HG03439 (cell line): ENCODE data around the gene KIT.

Experiments used
- ATAC-seq: cut with Tn5 transposase; IDR thresholded peaks from one replicate; pipeline ENCODE4 v1.9.1; 2021; ENCODE audit warnings: mild to moderate bottlenecking, moderate library complexity; ENCODE audit not compliant: unreplicated experiment

KIT gene

GRCh38 chr4:54659749-54660535 lies 2.2 kb downstream of the KIT start:
- ATAC-seq, result no peak

DNA sequence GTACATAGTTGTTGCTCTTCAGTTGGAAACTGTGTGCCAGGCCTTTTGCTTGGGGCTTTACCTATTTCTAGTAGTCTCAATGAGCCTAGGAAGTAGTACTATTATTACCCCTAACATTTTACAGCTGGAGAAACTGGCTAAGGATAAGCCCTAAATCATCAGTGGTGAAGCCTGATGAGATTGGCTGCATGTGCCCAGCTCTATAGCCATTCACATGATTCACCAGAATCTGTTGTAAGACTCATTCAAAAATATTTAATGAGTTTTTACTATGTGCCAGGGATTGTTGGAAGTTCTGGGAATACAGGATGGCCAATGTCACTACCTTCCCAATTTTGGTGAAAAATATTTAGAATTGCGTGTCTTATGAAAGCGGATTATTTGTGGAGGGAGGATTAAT lies 2.8 kb downstream of the KIT start:
- no peak for ATAC-seq

DNA sequence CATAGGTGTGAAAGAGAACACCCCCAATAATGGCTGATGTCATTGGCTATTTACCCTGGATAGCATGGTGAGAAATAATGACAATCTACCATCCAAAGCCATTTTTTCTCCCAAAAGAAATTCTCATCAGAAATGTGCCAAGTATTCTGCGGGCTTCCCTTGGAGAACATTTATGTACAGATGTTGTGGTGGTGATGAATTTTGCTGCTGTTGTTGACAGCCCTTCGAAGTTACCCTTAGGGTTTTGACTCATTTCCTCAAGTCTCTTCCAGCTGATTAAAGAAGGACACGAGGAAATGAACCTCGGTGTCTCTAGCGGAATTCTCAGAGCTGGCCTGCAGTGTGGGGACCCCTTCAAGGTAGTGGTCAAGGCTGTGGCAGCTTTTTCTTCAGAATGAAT lies 3.4 kb downstream of the KIT start:
- ATAC-seq, result no peak

DNA sequence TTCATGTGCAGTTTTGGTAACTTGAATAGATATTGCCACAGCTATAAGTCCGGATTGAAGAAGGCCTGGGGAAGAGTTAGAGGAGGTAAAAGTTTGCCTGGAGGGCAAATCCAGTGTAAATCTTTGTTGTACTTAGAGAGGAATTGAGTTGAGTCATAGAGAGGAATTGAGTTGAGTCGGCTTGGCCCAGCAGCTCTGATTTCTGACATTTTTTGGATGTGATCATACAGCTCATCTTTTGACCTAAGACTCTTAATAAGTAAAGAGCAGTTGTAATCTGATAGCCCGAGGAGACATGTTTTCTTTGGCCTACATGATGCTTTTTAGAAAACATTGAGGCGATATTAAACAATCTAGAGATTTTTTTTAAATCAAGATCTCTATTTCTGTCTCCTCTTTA lies 3.9 kb downstream of the KIT start:
- ATAC-seq, result no peak

DNA sequence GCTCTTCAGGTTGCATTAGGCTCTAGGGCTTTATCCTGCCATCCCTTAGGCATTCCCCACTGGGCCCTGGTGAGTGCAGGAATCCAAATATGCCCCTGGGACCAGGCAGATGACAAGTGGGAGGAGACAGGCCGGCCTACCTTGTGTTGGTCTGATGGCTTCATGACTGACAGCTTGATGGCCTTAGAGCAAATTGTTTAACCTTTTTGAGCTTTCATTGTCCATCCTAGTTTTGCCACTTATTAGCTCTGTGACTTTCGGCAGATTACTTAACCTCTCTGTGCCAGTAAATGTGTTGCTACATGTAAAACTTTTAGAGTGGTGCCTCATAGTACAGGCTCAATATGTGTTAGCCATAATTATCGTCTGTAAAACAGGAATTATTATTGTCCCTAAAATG lies 4.4 kb downstream of the KIT start:
- ATAC-seq, result no peak

DNA sequence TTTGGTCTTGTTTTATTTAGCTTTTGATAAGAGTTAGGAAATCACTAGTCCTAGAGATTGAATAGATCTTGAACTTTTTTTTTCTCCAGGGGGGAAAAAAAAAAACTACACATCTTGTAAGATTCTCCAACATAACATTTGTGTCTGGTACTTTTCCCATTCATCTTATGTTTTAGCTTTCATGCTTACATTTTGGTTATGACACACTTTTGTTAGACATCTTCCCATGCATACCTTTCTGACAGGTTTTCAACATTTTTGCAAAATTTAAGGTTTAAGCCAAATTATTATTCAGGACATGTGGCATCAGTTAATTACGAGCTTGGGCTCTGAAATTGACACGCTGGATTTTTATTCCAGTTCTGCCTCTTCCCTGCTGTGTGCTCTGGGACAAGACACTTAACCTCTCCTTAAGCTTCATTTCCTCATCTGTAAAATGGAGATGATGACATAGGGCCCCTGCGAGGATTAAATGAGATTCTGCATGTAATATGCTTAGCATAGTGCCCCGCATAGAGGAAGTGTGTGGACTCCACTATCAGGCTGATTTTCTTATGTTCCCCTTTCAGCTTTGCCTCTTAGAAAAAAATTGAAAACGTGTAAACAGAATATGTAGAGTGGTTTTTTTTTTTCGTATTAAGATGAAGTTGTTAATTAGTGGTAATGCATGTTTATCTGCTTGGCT lies 5.3 kb downstream of the KIT start:
- no peak for ATAC-seq

GRCh38 chr4:54664400-54664799 lies 6.6 kb downstream of the KIT start:
- no peak for ATAC-seq

GRCh38 chr4:54668014-54668611 lies 10.4 kb downstream of the KIT start:
- ATAC-seq, result no peak

GRCh38 chr4:54669831-54670230 lies 12.1 kb downstream of the KIT start:
- ATAC-seq, result no peak

DNA sequence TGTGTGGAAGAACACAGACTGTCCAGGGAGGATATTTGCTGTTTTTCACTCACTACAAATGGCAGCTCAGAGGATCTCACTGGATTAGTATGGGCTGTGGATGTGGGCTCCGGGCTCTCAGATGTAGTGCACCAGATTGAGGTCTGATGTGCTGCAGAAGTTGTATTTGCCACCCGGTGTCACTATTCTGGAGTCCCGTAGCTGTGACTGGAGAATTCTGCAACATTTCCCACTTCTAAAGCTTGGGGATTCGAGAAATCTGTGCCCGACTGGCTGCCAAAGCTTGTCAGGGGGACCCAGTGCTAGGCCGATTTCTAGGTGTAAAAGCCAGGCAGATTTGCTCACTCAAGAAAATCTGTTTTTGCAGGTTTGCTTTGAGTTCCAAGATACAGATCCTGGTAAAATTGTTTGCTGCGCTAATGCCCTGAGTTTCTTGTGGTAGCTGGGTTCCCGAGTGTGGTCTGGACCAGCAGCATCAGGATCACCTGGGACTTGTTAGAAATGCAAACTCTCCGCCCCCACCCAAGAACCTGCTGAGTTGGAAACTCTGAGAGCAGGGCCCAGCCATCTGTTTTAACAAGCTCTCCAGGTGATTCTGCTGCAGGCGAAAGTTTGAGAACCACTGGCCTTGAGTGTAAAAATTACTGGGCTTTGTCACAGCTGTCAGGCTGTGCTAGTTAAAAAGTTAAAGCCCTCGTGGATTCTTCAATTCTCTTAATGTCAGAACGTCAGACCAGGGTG lies 18.1 kb downstream of the KIT start:
- ATAC-seq, result no peak

- no peak for ATAC-seq
Observed at GRCh38 chr4:54676658-54677057, 18.9 kb downstream of the KIT start.

- ATAC-seq, result no peak
Observed at GRCh38 chr4:54677416-54677815, 19.7 kb downstream of the KIT start.

GRCh38 chr4:54677853-54678650 lies 20.3 kb downstream of the KIT start:
- ATAC-seq, result no peak

DNA sequence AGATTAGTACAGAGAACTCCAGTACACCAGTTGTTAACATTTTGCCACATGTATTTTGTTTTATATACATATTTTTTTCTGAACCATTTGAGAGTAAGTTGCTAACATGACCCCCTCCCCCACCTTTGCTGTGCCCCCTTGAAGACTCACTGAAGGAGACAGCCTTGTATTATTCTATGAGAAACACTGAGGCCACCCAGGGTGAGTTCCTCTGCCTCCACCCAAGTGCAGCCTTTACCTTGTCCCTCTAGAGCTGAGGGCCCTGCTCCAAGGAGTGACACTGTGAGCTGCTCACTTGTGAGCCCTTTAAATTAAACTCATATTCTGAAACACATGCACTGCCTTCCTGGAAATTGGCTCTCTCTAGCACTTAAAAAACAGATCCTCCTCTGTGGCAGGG lies 21.1 kb downstream of the KIT start:
- ATAC-seq, result no peak

DNA sequence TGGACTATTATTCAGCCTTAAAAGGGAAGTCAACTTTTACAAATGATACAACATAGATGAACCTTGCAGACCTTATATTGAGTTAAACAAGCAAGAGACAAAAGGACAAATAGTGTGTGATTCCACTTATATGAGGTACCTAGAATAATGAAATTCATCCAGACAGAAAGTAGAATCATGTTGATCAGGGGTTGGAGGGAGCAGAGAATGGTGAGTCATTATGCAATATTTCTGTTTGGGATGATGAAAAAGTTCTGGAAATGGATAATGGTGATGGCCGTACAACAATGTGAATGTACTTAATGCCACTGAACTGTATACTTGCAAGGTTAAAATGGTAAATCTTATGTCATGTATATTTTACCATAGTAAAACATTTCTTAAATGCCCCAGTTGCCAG lies 22.1 kb downstream of the KIT start:
- ATAC-seq, result no peak

- ATAC-seq, result no peak
Observed at GRCh38 chr4:54683616-54684346, 26.0 kb downstream of the KIT start.

- ATAC-seq, result no peak
Observed at GRCh38 chr4:54685810-54686209, 28.1 kb downstream of the KIT start.

DNA sequence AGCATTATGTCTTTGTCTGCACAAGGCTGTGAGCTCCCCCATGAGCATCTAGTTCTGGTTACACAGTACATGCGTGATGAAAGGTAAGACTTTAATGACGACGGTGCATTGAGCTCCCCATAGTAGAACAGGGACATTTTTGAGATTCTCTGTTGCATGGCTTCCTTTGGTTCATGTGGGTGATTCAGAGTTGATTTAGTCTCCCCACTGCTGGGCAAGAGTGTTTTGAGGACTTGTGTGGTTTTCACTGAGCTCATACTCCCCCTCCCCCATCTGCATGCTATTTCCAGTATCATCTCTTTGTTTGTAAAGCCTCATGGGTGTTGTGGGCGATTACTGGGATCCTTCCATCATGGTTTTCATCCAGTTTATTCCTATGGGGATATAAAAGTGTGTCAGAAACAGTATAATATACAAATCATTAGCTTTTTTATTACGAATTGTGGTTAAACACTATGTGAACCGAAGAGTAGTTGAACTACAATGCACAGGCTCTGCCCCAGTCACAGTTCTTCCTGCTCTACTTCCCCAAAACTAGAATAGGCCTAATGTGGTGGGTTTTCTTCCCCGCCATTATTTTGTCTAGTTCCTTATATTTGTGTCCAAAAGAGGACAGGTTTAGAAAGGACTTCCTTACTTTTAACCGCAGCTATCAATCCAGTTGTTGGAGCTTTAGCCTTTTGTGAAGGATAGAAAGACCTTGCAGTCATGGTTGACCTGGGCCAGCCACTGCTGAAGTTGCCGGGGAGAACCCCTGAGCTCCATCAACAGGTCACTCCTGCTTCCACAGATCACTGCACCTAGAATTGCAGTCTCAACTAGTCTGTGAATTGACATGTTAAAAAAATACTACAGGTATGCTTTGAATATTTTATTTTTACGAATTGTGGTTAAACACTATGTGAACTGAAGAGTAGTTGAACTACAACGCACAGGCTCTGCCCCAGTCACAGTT lies 30.4 kb downstream of the KIT start:
- no peak for ATAC-seq

DNA sequence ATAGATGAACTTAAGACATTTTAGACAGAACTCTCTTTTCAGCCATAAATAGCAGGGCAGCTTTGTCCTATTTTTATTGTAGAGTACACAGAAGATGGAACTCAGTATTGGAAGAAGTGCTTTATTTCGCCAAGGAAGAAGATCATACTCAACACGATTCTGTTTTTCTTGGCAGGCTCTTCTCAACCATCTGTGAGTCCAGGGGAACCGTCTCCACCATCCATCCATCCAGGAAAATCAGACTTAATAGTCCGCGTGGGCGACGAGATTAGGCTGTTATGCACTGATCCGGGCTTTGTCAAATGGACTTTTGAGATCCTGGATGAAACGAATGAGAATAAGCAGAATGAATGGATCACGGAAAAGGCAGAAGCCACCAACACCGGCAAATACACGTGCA lies 37.6 kb downstream of the KIT start:
- ATAC-seq, result no peak
